Measurements from ENCODE around the gene MCF2L.

GRCh38 chr13:112968380-112968909, 569 bp upstream of the MCF2L start:
- no peak for TF ChIP-seq CTCF (IDR thresholded peaks at IDR 0.05)
- no peak for TF ChIP-seq POLR2A (IDR thresholded peaks at IDR 0.05)
